ENCODE data around the gene COQ8A. TPM values are rescaled to one million over a fixed set of nuclear protein-coding genes. Genes with fewer than 3 reads are reported as not detected.
A peak's percentile ranks its signal among the peaks of the same experiment; 100 is the strongest.

Gene COQ8A
- total RNA-seq, 1 donor = 14.1 TPM

DNA sequence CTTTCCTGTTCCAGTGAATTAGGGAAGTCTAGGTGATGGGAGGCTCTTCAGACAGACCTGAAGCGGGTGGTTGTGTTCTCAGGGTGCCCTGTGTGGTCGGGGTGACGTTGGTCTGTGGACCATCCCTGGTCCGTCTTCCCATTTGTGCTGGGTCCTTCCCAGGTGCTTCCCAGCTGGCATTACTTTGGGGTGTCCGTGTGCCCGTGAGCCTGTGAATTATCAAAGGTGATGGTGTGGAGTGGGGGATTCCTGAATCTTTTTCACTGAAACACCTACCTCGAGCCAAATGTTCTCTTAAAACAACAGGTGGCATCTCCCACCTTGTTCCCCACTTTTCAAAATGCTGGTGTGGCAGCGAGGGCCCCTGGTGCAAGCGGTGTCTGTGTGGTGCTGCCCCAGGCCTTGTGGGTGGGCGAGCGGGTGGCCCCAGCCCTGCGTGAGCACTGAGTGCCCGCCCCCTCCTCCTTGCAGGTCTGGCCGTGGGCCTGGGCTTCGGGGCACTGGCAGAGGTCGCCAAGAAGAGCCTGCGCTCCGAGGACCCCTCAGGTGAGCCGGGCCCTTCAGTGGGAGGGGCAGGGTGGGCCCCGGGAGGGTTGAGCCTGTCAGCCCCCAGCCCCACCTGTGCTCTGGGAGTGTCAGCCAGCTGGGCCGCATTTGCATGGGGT, 37.0 kb downstream of the COQ8A start:
- H3K27me3 ChIP-seq (ENCODE audit: insufficient read depth, low read length) = no peaks in the 10 kb centered on the region
- peak; percentile 64 for DNase-seq (ENCODE audit: insufficient read length, low spot score, missing footprints)
- H3K9me3 ChIP-seq (ENCODE audit: low read depth, low read length) = peaks cover under 1% of the 10 kb centered on the region
- no peaks in the 10 kb centered on the region for H3K79me2 ChIP-seq (ENCODE audit: insufficient read depth, low read length)
- no peak overlapping the region for H3K4me3 ChIP-seq (ENCODE audit: insufficient read depth, low read length)
- no peak overlapping the region for H2AFZ ChIP-seq (ENCODE audit: low read length)
- peaks cover 11% of the 10 kb centered on the region for H3K4me1 ChIP-seq (ENCODE audit: insufficient read depth, low read length)
- no peak overlapping the region for H3K27ac ChIP-seq (ENCODE audit: low read depth, low read length)
- H4K20me1 ChIP-seq (ENCODE audit: insufficient read depth, low read length) = peaks cover 2% of the 10 kb centered on the region
- H3K36me3 ChIP-seq (ENCODE audit: insufficient read depth, low read length) = no peaks in the 10 kb centered on the region
- H3K4me2 ChIP-seq (ENCODE audit: insufficient read depth, low read length) = no peak overlapping the region
- TF ChIP-seq, protein P1, sequence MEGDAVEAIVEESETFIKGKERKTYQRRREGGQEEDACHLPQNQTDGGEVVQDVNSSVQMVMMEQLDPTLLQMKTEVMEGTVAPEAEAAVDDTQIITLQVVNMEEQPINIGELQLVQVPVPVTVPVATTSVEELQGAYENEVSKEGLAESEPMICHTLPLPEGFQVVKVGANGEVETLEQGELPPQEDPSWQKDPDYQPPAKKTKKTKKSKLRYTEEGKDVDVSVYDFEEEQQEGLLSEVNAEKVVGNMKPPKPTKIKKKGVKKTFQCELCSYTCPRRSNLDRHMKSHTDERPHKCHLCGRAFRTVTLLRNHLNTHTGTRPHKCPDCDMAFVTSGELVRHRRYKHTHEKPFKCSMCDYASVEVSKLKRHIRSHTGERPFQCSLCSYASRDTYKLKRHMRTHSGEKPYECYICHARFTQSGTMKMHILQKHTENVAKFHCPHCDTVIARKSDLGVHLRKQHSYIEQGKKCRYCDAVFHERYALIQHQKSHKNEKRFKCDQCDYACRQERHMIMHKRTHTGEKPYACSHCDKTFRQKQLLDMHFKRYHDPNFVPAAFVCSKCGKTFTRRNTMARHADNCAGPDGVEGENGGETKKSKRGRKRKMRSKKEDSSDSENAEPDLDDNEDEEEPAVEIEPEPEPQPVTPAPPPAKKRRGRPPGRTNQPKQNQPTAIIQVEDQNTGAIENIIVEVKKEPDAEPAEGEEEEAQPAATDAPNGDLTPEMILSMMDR (IDR thresholded peaks at IDR 0.05; ENCODE audit: extremely low read depth, low read depth, low read length) = no peak

DNA sequence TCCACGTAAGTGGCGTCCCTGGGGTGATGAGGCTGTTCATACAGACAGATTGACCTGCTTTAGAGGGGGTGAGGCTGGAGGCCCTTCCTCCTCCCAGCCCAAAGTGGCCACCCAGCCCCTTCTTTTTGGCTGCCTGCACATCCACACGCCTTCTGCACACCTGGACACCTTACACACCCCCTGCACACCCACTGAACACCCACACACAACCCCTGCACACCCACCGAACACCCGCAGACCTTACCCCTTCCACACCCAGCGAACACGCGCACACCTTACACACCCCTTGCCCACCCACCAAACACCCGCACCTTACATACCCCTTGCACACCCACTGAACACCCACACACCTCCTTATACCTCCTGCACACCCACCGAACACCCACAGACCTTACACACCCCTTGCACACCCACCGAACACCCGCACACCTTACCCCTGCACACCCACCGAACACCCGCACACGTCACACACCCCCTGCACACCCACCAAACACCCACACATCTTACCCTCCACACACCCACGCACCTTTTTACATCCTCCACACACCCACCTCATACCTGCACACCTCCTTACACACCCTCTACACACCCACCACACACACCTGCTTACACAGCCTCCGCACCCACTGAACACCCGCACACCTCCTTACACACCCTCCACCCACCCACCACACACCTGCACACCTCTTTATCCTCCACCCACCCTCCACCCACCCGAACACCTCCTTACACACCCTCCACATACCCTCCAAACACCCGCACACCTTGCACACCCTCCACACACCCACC, 37.7 kb downstream of the COQ8A start:
- H2AFZ ChIP-seq (ENCODE audit: low read length) = no peak overlapping the region
- no peak overlapping the region for H3K27ac ChIP-seq (ENCODE audit: low read depth, low read length)
- H3K79me2 ChIP-seq (ENCODE audit: insufficient read depth, low read length) = no peaks in the 10 kb centered on the region
- no peaks in the 10 kb centered on the region for H3K27me3 ChIP-seq (ENCODE audit: insufficient read depth, low read length)
- no peak overlapping the region for H3K4me2 ChIP-seq (ENCODE audit: insufficient read depth, low read length)
- H3K36me3 ChIP-seq (ENCODE audit: insufficient read depth, low read length) = no peaks in the 10 kb centered on the region
- H4K20me1 ChIP-seq (ENCODE audit: insufficient read depth, low read length) = peaks cover 2% of the 10 kb centered on the region
- no peaks in the 10 kb centered on the region for H3K9me3 ChIP-seq (ENCODE audit: low read depth, low read length)
- H3K4me1 ChIP-seq (ENCODE audit: insufficient read depth, low read length) = peaks cover 11% of the 10 kb centered on the region
- no peak overlapping the region for H3K4me3 ChIP-seq (ENCODE audit: insufficient read depth, low read length)
- TF ChIP-seq, protein P1 (IDR thresholded peaks at IDR 0.05; ENCODE audit: extremely low read depth, low read depth, low read length) = no peak
- DNase-seq (ENCODE audit: insufficient read length, low spot score, missing footprints) = peak; percentile 68

DNA sequence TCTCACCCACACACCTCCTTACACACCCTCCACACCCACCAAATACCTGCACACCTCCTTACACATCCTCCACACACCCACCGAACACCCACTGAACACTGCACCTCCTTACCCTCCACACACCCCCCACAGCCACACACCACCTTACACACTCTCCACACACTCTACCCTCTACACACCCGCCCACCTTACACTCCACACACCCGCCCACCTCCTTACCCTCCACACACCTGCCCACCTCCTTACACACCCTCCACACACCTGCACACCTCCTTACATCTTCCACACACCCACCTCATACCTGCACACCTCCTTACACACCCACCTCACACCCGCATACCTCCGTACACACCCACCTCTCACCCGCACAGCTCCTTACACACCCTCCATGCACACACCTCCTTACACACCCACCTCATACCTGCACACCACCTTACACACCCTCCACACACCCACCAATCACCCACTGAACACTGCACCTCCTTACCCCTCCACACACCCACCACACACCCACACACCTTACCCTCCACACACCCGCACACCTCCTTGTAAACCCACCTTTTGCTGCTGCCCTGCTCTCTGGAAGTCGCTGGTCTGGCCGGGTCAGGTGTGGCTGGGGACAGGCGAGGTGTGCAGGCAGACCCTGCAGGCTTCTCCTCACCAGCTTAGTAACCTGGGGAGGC, 38.5 kb downstream of the COQ8A start:
- Histone ChIP-seq H3K4me3 (ENCODE audit: insufficient read depth, low read length) (no peak overlapping the region), H3K4me2 (ENCODE audit: insufficient read depth, low read length) (no peak overlapping the region), H3K27ac (ENCODE audit: low read depth, low read length) (no peak overlapping the region), H2AFZ (ENCODE audit: low read length) (no peak overlapping the region), H4K20me1 (ENCODE audit: insufficient read depth, low read length) (peaks cover 2% of the 10 kb centered on the region), H3K4me1 (ENCODE audit: insufficient read depth, low read length) (peaks cover 11% of the 10 kb centered on the region), H3K27me3 (ENCODE audit: insufficient read depth, low read length) (no peaks in the 10 kb centered on the region), H3K79me2 (ENCODE audit: insufficient read depth, low read length) (no peaks in the 10 kb centered on the region), H3K36me3 (ENCODE audit: insufficient read depth, low read length) (no peaks in the 10 kb centered on the region), H3K9me3 (ENCODE audit: low read depth, low read length) (no peaks in the 10 kb centered on the region)
- TF ChIP-seq, protein P1 (IDR thresholded peaks at IDR 0.05; ENCODE audit: extremely low read depth, low read depth, low read length) = no peak
- DNase-seq (ENCODE audit: insufficient read length, low spot score, missing footprints) = no peak

DNA sequence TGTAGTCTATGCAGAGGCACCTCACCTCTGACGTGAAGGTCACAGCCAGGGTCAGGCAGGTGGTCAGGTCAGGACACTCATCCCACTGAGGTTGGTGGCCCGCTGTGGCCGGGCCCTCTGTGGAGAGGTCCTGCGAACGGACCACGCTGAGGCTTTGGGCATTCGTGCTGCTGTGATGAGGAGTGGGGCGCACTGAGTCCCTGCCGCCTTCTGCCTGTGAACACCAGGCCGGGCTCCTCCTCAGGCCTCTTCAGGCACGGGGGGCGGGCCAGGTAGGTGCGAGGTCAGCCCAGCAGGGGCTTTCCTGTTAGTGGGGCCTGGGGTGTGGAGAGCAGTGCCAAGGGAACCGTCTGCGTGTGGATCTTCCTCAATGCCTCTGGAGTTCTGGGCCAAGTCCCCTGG, 39.0 kb downstream of the COQ8A start:
- Histone ChIP-seq H3K4me3 (ENCODE audit: insufficient read depth, low read length) (no peak overlapping the region), H2AFZ (ENCODE audit: low read length) (no peak overlapping the region), H3K9me3 (ENCODE audit: low read depth, low read length) (no peaks in the 10 kb centered on the region), H3K27me3 (ENCODE audit: insufficient read depth, low read length) (no peaks in the 10 kb centered on the region), H3K36me3 (ENCODE audit: insufficient read depth, low read length) (no peaks in the 10 kb centered on the region), H3K79me2 (ENCODE audit: insufficient read depth, low read length) (no peaks in the 10 kb centered on the region), H3K4me2 (ENCODE audit: insufficient read depth, low read length) (no peak overlapping the region), H3K4me1 (ENCODE audit: insufficient read depth, low read length) (peaks cover 8% of the 10 kb centered on the region), H3K27ac (ENCODE audit: low read depth, low read length) (no peak overlapping the region), H4K20me1 (ENCODE audit: insufficient read depth, low read length) (peaks cover 2% of the 10 kb centered on the region)
- TF ChIP-seq, protein P1 (IDR thresholded peaks at IDR 0.05; ENCODE audit: extremely low read depth, low read depth, low read length) = no peak
- peak; percentile 71 for DNase-seq (ENCODE audit: insufficient read length, low spot score, missing footprints)

Data from osteoblast (primary cell).